ENCODE measurements around the gene POLD1.

Gene POLD1

GRCh38 chr19:50361290-50362029, 22.7 kb upstream of the POLD1 start:
- no peaks in the 10 kb centered on the region for H3K9me2 ChIP-seq (ENCODE audit: low read depth, low read length)
- peaks cover 30% of the 10 kb centered on the region for H3K4me1 ChIP-seq (ENCODE audit: insufficient read depth, low read length, severe bottlenecking)
- H4K20me1 ChIP-seq (ENCODE audit: insufficient read depth, low read length), result no peaks in the 10 kb centered on the region
- no peak overlapping the region for H2AFZ ChIP-seq (ENCODE audit: low read length)
- no peaks in the 10 kb centered on the region for H3K9me3 ChIP-seq (ENCODE audit: low read length)
- H3K4me2 ChIP-seq (ENCODE audit: low read length), result no peak overlapping the region
- no peak overlapping the region for H3K9ac ChIP-seq (ENCODE audit: low read length)
- no peak overlapping the region for H3K27ac ChIP-seq (ENCODE audit: low read depth, low read length, poor library complexity, severe bottlenecking)
- H3K36me3 ChIP-seq (ENCODE audit: insufficient read depth, low read length), result no peaks in the 10 kb centered on the region
- no peaks in the 10 kb centered on the region for H3K79me2 ChIP-seq (ENCODE audit: insufficient read depth, low read length)
- H3K4me3 ChIP-seq (ENCODE audit: low read depth, low read length, poor library complexity, severe bottlenecking), result no peak overlapping the region
- H3K27me3 ChIP-seq (ENCODE audit: insufficient read depth, low read length), result no peaks in the 10 kb centered on the region
- H3F3A ChIP-seq (ENCODE audit: insufficient read depth, low read length), result no peaks in the 10 kb centered on the region
- TF ChIP-seq EZH2 (IDR thresholded peaks at IDR 0.05; ENCODE audit: borderline replicate concordance, low read length), result no peak
- no peak for TF ChIP-seq CTCF (IDR thresholded peaks at IDR 0.05; ENCODE audit: low read length)

- no peak overlapping the region for H3K4me3 ChIP-seq (ENCODE audit: low read depth, low read length, poor library complexity, severe bottlenecking)
- no peak overlapping the region for H3K4me2 ChIP-seq (ENCODE audit: low read length)
- no peaks in the 10 kb centered on the region for H3K9me2 ChIP-seq (ENCODE audit: low read depth, low read length)
- no peaks in the 10 kb centered on the region for H3K36me3 ChIP-seq (ENCODE audit: insufficient read depth, low read length)
- H4K20me1 ChIP-seq (ENCODE audit: insufficient read depth, low read length), result no peaks in the 10 kb centered on the region
- H2AFZ ChIP-seq (ENCODE audit: low read length), result no peak overlapping the region
- TF ChIP-seq CTCF (IDR thresholded peaks at IDR 0.05; ENCODE audit: low read length), result no peak
- TF ChIP-seq EZH2 (IDR thresholded peaks at IDR 0.05; ENCODE audit: borderline replicate concordance, low read length), result no peak
- H3K4me1 ChIP-seq (ENCODE audit: insufficient read depth, low read length, severe bottlenecking), result peaks cover 30% of the 10 kb centered on the region
- no peaks in the 10 kb centered on the region for H3K79me2 ChIP-seq (ENCODE audit: insufficient read depth, low read length)
- H3K9ac ChIP-seq (ENCODE audit: low read length), result no peak overlapping the region
- H3K9me3 ChIP-seq (ENCODE audit: low read length), result no peaks in the 10 kb centered on the region
- no peaks in the 10 kb centered on the region for H3K27me3 ChIP-seq (ENCODE audit: insufficient read depth, low read length)
- no peak overlapping the region for H3K27ac ChIP-seq (ENCODE audit: low read depth, low read length, poor library complexity, severe bottlenecking)
- no peaks in the 10 kb centered on the region for H3F3A ChIP-seq (ENCODE audit: insufficient read depth, low read length)
Observed at GRCh38 chr19:50362030-50362412, 22.1 kb upstream of the POLD1 start.

- Histone ChIP-seq H3K4me2 (ENCODE audit: low read length) (no peak overlapping the region), H3K9me3 (ENCODE audit: low read length) (no peaks in the 10 kb centered on the region)
Observed at GRCh38 chr19:50362656-50363424, 21.3 kb upstream of the POLD1 start.

More at GRCh38 chr19:50362656-50363424, 21.3 kb upstream of the POLD1 start:
- Histone ChIP-seq H3K9ac (ENCODE audit: low read length) (no peak overlapping the region), H4K20me1 (ENCODE audit: insufficient read depth, low read length) (no peaks in the 10 kb centered on the region), H3K27ac (ENCODE audit: low read depth, low read length, poor library complexity, severe bottlenecking) (no peak overlapping the region), H3K27me3 (ENCODE audit: insufficient read depth, low read length) (no peaks in the 10 kb centered on the region), H3K36me3 (ENCODE audit: insufficient read depth, low read length) (no peaks in the 10 kb centered on the region), H3K4me3 (ENCODE audit: low read depth, low read length, poor library complexity, severe bottlenecking) (no peak overlapping the region), H2AFZ (ENCODE audit: low read length) (no peak overlapping the region), H3K79me2 (ENCODE audit: insufficient read depth, low read length) (no peaks in the 10 kb centered on the region), H3K9me2 (ENCODE audit: low read depth, low read length) (no peaks in the 10 kb centered on the region), H3F3A (ENCODE audit: insufficient read depth, low read length) (no peaks in the 10 kb centered on the region), H3K4me1 (ENCODE audit: insufficient read depth, low read length, severe bottlenecking) (peaks cover 29% of the 10 kb centered on the region)
- TF ChIP-seq CTCF (IDR thresholded peaks at IDR 0.05; ENCODE audit: low read length) (no peak), EZH2 (IDR thresholded peaks at IDR 0.05; ENCODE audit: borderline replicate concordance, low read length) (no peak)
